IMR-90 (cell line): Measurements from ENCODE around the gene CNPY4. TPM values are rescaled to one million over a fixed set of nuclear protein-coding genes. Genes with fewer than 3 reads are reported as not detected.

ENCODE experiments used
- ATAC-seq: fragments of 200-7000 bp; cut with Tn5 transposase; 2 replicates; pipeline ENCODE4 v1.9.1; 2020; ENCODE audit warnings: low read depth, mild to moderate bottlenecking, moderate library complexity
- BruUV-seq: library from RNA; stranded (reverse); fragments of 400-500 nt; replicated peaks from 2 replicates; lab custom pipeline; 2021; lab: Mats Ljungman, UMichigan
- CTCF ChIA-PET: fragments of 300-600 bp; formaldehyde crosslinking; extraction: SDS; loops from one replicate; lab custom pipeline; 2021; ENCODE audit warnings: antibody characterized with exemption; lab: Yijun Ruan, JAX
- POLR2A ChIA-PET: fragments of 300-600 bp; sonication (Branson Sonifier 250); formaldehyde crosslinking; loops from one replicate; lab custom pipeline; 2022; ENCODE audit warnings: antibody characterized with exemption; ENCODE audit not compliant: unreplicated experiment; lab: Charles Lee
- DNase-seq: peaks from one replicate; pipeline ENCODE4 v3.0.0; 2013
- H2AFZ ChIP-seq: replicated peaks from 2 replicates; pipeline ENCODE3; 2013; ENCODE audit warnings: low read length, mild to moderate bottlenecking; ENCODE audit not compliant: poor library complexity
- H2AK5ac ChIP-seq: 2 replicates; pipeline ENCODE4 v1.6.1; 2013; ENCODE audit warnings: low read depth, low read length, inconsistent platforms
- H2AK9ac ChIP-seq: replicated peaks from 2 replicates; pipeline ENCODE3; 2013; ENCODE audit warnings: mild to moderate bottlenecking, low read depth, low read length, moderate library complexity; ENCODE audit not compliant: poor library complexity
- H2BK120ac ChIP-seq: 2 replicates; pipeline ENCODE4 v1.6.1; 2013; ENCODE audit warnings: low read depth, low read length, inconsistent platforms
- H2BK15ac ChIP-seq: 3 replicates; pipeline ENCODE4 v1.6.1; 2013; ENCODE audit warnings: low read depth, low read length, inconsistent platforms
- H2BK20ac ChIP-seq: 2 replicates; pipeline ENCODE4 v1.6.1; 2013; ENCODE audit warnings: low read depth, mild to moderate bottlenecking, inconsistent platforms, low read length, moderate library complexity
- H2BK5ac ChIP-seq: 2 replicates; pipeline ENCODE4 v1.6.1; 2013; ENCODE audit warnings: mild to moderate bottlenecking, low read depth, low read length, inconsistent platforms; ENCODE audit not compliant: poor library complexity, severe bottlenecking
- H3K14ac ChIP-seq: replicated peaks from 2 replicates; pipeline ENCODE4 v1.6.1; 2013; ENCODE audit warnings: low read depth, low read length, inconsistent platforms
- H3K18ac ChIP-seq: 2 replicates; pipeline ENCODE4 v1.6.1; 2013; ENCODE audit warnings: low read depth, low read length, control low read depth
- H3K23ac ChIP-seq: 2 replicates; pipeline ENCODE4 v1.6.1; 2013; ENCODE audit warnings: low read depth, low read length, inconsistent platforms
- H3K27ac ChIP-seq: 2 replicates; pipeline ENCODE4 v1.5.1; 2013; ENCODE audit warnings: mild to moderate bottlenecking, control low read depth, low read length; ENCODE audit not compliant: insufficient read depth
- H3K27me3 ChIP-seq: 2 replicates; pipeline ENCODE4 v1.6.1; 2013; ENCODE audit warnings: low read length; ENCODE audit not compliant: control insufficient read depth, insufficient read depth
- H3K36me3 ChIP-seq: 2 replicates; pipeline ENCODE4 v1.6.1; 2013; ENCODE audit warnings: low read length, mixed read lengths; ENCODE audit not compliant: control insufficient read depth, insufficient read depth
- H3K4ac ChIP-seq: 2 replicates; pipeline ENCODE4 v1.6.1; 2013; ENCODE audit warnings: low read depth, low read length, inconsistent platforms
- H3K4me1 ChIP-seq: 2 replicates; pipeline ENCODE4 v1.6.1; 2013; ENCODE audit warnings: low read length, mixed read lengths; ENCODE audit not compliant: control insufficient read depth, insufficient read depth
- H3K4me2 ChIP-seq: 2 replicates; pipeline ENCODE4 v1.6.1; 2013; ENCODE audit warnings: low read depth, mild to moderate bottlenecking, control low read depth, low read length, moderate library complexity
- H3K4me3 ChIP-seq: 2 replicates; pipeline ENCODE4 v1.5.1; 2013; ENCODE audit warnings: low read depth, mild to moderate bottlenecking, control low read depth, low read length, moderate library complexity; ENCODE audit not compliant: insufficient read depth
- H3K56ac ChIP-seq: 2 replicates; pipeline ENCODE4 v1.6.1; 2013; ENCODE audit warnings: low read length, inconsistent platforms; ENCODE audit not compliant: insufficient read depth; ENCODE audit errors: extremely low read depth
- H3K79me1 ChIP-seq, 2 experiments: 2 replicates each; pipeline ENCODE4 v1.6.1; 2013; ENCODE audit warnings: low read length in 2 of 2, inconsistent platforms in 1 of 2, low read depth in 1 of 2
- H3K9ac ChIP-seq: 2 replicates; pipeline ENCODE4 v1.6.1; 2013; ENCODE audit warnings: low read depth, low read length, control low read depth
- H3K9me1 ChIP-seq: 2 replicates; pipeline ENCODE4 v1.6.1; 2013; ENCODE audit warnings: low read length, inconsistent platforms; ENCODE audit not compliant: insufficient read depth
- H3K9me3 ChIP-seq: 2 replicates; pipeline ENCODE4 v1.6.1; 2013; ENCODE audit warnings: low read length; ENCODE audit not compliant: control insufficient read depth, insufficient read depth
- H4K20me1 ChIP-seq: 2 replicates; pipeline ENCODE4 v1.6.1; 2013; ENCODE audit warnings: low read length, inconsistent platforms; ENCODE audit not compliant: insufficient read depth
- H4K5ac ChIP-seq: 2 replicates; pipeline ENCODE4 v1.6.1; 2013; ENCODE audit warnings: mild to moderate bottlenecking, low read depth, low read length, control low read depth
- H4K8ac ChIP-seq, 2 experiments: 2 replicates each; pipeline ENCODE4 v1.6.1; 2013; ENCODE audit warnings: low read depth in 2 of 2, low read length in 2 of 2, control low read depth in 1 of 2, inconsistent platforms in 1 of 2
- H4K91ac ChIP-seq: 2 replicates; pipeline ENCODE4 v1.6.1; 2013; ENCODE audit warnings: low read depth, low read length, inconsistent platforms; ENCODE audit not compliant: insufficient read depth
- BHLHE40 ChIP-seq: fragments of 150-350 bp; IDR thresholded peaks from 2 replicates; pipeline ENCODE4 v1.6.1; 2016; ENCODE audit warnings: mild to moderate bottlenecking, low read depth, low read length
- CEBPB ChIP-seq: IDR thresholded peaks from 2 replicates; pipeline ENCODE4 v1.6.1; 2012; ENCODE audit warnings: low read depth, low read length, improper control_type of control experiment
- CHD1 ChIP-seq: IDR thresholded peaks from 2 replicates; pipeline ENCODE4 v1.6.1; 2012; ENCODE audit warnings: low read depth, low read length, improper control_type of control experiment
- FOS ChIP-seq: fragments of 150-350 bp; IDR thresholded peaks from 2 replicates; pipeline ENCODE4 v1.6.1; 2016; ENCODE audit warnings: low read depth, low read length
- MAFK ChIP-seq: IDR thresholded peaks from 2 replicates; pipeline ENCODE4 v1.6.1; 2012; ENCODE audit warnings: low read depth, low read length, improper control_type of control experiment
- MAZ ChIP-seq: IDR thresholded peaks from 2 replicates; pipeline ENCODE4 v1.6.1; 2012; ENCODE audit warnings: low read depth, mild to moderate bottlenecking, low read length, improper control_type of control experiment, moderate library complexity, borderline replicate concordance
- NFE2L2 ChIP-seq: fragments of 150-350 bp; IDR thresholded peaks from 2 replicates; pipeline ENCODE4 v1.6.1; 2016; ENCODE audit warnings: low read depth, mild to moderate bottlenecking, low read length
- RAD21 ChIP-seq: IDR thresholded peaks from 2 replicates; pipeline ENCODE4 v1.6.1; 2012; ENCODE audit warnings: low read length, improper control_type of control experiment
- RFX5 ChIP-seq: IDR thresholded peaks from 2 replicates; pipeline ENCODE4 v1.8.0; 2012; ENCODE audit warnings: low read depth, mild to moderate bottlenecking, low read length, moderate library complexity
- SMC3 ChIP-seq: fragments of 150-350 bp; IDR thresholded peaks from 2 replicates; pipeline ENCODE4 v1.6.1; 2016; ENCODE audit warnings: low read depth, mild to moderate bottlenecking, antibody characterized with exemption, low read length, moderate library complexity
- WGBS, 2 experiments: methylation state at CpG; one replicate each; pipeline versions ENCODE4 v1.1.5 to v1.1.7; 2013; ENCODE audit warnings: missing lambda C conversion rate in 2 of 2; ENCODE audit not compliant: insufficient read length in 1 of 2; ENCODE audit errors: extremely low coverage in 2 of 2; 5-methylcytosine and 5-hydroxymethylcytosine counted together
- dilution Hi-C: fragments of 300-500 bp; cut with HindIII; formaldehyde crosslinking; loops from one replicate; pipeline ENCODE4 v1.14.3; 2018; ENCODE audit warnings: low sequenced_read_pairs; ENCODE audit not compliant: unreplicated experiment
- in situ Hi-C: fragments of 300-500 bp; cut with MboI; formaldehyde crosslinking; loops from 3 replicates; pipeline ENCODE4 v1.14.3; 2019; ENCODE audit warnings: low sequenced_read_pairs, inconsistent platforms, mixed read lengths
- intact Hi-C: fragments of 100-400 bp; cut with micrococcal nuclease; formaldehyde crosslinking; loops from 2 replicates; pipeline ENCODE4 v1.10.0; 2022
- polyA plus RNA-seq, 3 experiments: library from polyadenylated mRNA; depleted of rRNA; stranded (reverse); fragments of >200 nt; gene quantifications; 2 replicates each; pipeline ENCODE4 v1.2.3, GENCODE V29; 2012; ENCODE audit warnings: low replicate concordance in 1 of 3
- total RNA-seq: library from RNA; depleted of rRNA; stranded (reverse); fragments of >200 nt; gene quantifications from 2 replicates; pipeline ENCODE4 v1.2.3, GENCODE V29; 2012
- TF ChIP-seq, protein P1 (sequence below): fragments of 150-350 bp; IDR thresholded peaks from 2 replicates; pipeline ENCODE4 v1.6.1; 2016; ENCODE audit warnings: low read depth, mild to moderate bottlenecking, low read length, moderate library complexity, borderline replicate concordance
- TF ChIP-seq, protein P2 (sequence below): fragments of 150-350 bp; IDR thresholded peaks from 2 replicates; pipeline ENCODE4 v1.6.1; 2017; ENCODE audit warnings: mild to moderate bottlenecking, antibody characterized with exemption, low read length, low read depth
- TF ChIP-seq, protein P3 (sequence below): conservative IDR thresholded peaks from 2 replicates; pipeline ENCODE4 v1.5.1; 2012; ENCODE audit warnings: mild to moderate bottlenecking, low read depth, low read length, improper control_type of control experiment

CNPY4 gene
- total and polyA plus RNA-seq, 2 of the 4 experiments (the other 2 are of a cell fraction): 13.3 to 21.9 TPM

DNA sequence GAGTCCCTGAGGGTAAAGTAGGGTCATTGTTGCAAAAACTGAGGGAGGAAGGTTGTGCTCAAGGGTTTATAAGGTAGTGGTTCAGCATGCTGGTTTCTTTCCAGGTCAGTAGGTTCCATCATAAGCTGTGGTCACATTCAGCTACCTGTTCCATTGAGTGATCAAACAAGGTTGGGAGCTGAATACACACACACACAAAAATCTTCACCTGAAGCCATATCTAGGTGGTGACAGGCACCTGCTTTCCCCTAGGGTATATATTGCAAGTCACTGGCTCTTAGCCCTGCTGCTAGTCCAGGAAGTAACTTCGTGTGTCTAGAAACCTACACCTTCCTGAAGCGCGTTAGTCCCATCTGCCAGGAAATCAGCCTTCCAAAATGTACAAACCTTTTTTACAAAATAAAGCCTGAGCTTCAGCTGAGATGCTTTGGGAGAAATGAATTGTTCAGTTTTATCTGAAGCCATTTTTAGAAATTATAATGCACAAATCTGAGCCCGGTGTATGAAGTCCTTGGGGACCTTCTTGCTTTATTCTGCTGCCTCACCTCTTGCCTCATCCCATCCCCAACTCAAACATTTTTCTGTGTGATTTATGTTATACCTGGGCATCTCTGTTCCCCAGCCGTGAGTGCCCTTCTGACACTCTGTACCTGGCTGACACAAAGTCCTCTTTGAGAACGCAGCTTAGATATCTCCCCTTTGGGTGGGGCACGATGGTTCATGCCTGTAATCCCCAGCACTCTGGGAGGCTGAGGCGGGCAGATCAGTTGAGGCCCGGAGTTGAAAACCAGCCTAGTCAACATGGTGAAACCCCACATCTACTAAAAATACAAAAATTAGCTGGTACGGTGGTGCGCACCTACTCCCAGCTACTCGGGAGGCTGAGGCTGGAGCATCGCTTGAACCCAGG lies 18.7 kb downstream of the CNPY4 start:
- Histone ChIP-seq H3K4ac (no peak overlapping the region), H3K79me1 (no peaks in the 10 kb centered on the region), H4K91ac (no peak overlapping the region), H2BK120ac (no peak overlapping the region), H3K56ac (no peak overlapping the region), H3K18ac (no peak overlapping the region), H3K4me3 (no peak overlapping the region), H3K9me3 (no peaks in the 10 kb centered on the region), H2AK5ac (no peak overlapping the region), H2AK9ac (no peak overlapping the region), H2BK5ac (no peak overlapping the region), H2BK20ac (no peak overlapping the region), H3K9me1 (no peaks in the 10 kb centered on the region), H2AFZ (no peak overlapping the region), H3K27me3 (peaks cover 2% of the 10 kb centered on the region; the same call in 1 of the 2 replicates), H4K8ac (no peak overlapping the region), H3K4me2 (no peak overlapping the region), H3K4me1 (no peaks in the 10 kb centered on the region), H3K36me3 (no peaks in the 10 kb centered on the region), H2BK15ac (no peak overlapping the region), H4K5ac (no peak overlapping the region), H4K20me1 (no peaks in the 10 kb centered on the region), H3K9ac (no peak overlapping the region), H3K27ac (no peak overlapping the region), H3K23ac (no peak overlapping the region), H3K14ac (no peak overlapping the region)
- dilution Hi-C loops: no loop called here
- TF ChIP-seq NFE2L2 (no peak), MAFK (no peak), FOS (no peak), RFX5 (no peak), SMC3 (no peak), RAD21 (no peak), BHLHE40 (no peak), CHD1 (no peak), MAZ (no peak), CEBPB (no peak)
- TF ChIP-seq, protein P1, sequence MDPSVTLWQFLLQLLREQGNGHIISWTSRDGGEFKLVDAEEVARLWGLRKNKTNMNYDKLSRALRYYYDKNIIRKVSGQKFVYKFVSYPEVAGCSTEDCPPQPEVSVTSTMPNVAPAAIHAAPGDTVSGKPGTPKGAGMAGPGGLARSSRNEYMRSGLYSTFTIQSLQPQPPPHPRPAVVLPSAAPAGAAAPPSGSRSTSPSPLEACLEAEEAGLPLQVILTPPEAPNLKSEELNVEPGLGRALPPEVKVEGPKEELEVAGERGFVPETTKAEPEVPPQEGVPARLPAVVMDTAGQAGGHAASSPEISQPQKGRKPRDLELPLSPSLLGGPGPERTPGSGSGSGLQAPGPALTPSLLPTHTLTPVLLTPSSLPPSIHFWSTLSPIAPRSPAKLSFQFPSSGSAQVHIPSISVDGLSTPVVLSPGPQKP: no peak
- TF ChIP-seq, protein P2, sequence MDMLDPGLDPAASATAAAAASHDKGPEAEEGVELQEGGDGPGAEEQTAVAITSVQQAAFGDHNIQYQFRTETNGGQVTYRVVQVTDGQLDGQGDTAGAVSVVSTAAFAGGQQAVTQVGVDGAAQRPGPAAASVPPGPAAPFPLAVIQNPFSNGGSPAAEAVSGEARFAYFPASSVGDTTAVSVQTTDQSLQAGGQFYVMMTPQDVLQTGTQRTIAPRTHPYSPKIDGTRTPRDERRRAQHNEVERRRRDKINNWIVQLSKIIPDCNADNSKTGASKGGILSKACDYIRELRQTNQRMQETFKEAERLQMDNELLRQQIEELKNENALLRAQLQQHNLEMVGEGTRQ: no peak
- TF ChIP-seq, protein P3, sequence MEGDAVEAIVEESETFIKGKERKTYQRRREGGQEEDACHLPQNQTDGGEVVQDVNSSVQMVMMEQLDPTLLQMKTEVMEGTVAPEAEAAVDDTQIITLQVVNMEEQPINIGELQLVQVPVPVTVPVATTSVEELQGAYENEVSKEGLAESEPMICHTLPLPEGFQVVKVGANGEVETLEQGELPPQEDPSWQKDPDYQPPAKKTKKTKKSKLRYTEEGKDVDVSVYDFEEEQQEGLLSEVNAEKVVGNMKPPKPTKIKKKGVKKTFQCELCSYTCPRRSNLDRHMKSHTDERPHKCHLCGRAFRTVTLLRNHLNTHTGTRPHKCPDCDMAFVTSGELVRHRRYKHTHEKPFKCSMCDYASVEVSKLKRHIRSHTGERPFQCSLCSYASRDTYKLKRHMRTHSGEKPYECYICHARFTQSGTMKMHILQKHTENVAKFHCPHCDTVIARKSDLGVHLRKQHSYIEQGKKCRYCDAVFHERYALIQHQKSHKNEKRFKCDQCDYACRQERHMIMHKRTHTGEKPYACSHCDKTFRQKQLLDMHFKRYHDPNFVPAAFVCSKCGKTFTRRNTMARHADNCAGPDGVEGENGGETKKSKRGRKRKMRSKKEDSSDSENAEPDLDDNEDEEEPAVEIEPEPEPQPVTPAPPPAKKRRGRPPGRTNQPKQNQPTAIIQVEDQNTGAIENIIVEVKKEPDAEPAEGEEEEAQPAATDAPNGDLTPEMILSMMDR: no peak
- ATAC-seq (no peak), DNase-seq (no peak)
- intact Hi-C loops: no loop called here
- 71% methylated on average over 1 of the region's 13 CpGs; no CpG with 5 or more reads in 1 of the 2 experiments for WGBS, 2 experiments
- in situ Hi-C loops: loop anchor here (5.0 to 10.0 kb wide), 2 partner anchors 69 to 207 kb away; no protein-coding TSS in a partner anchor
- CTCF ChIA-PET: no interaction called here
- POLR2A ChIA-PET: no interaction called here
- no TSS peak for BruUV-seq
